ENCODE measurements around the gene KCNE5. TPM values are rescaled to one million over a fixed set of nuclear protein-coding genes. Genes with fewer than 3 reads are reported as not detected.
"Not testable (repeated sequence)": the region's sequence is repeated elsewhere in the genome, so short reads cannot be mapped to it uniquely, and the experiment has no call there.

KCNE5 gene
- polyA plus RNA-seq, 1 donor from 2014 or later = 0.42 TPM

DNA sequence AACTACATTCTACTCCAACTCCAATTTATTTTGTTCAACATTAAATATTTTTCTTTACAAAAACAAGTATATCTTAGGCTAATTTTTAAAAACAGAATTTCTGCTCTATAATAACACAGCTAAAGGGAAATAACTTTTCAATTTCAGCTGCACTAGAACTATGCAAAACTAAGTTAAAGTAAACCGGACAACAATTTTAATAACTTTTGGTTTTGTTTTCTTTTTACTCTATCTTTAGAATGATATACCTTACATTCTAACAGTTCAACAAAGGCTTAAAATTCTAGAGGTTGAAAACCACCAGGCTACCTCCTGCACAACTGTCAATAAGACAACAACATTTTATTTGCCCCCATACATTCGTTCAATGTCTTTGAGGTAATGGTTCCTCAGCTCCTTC, 18.7 kb upstream of the KCNE5 start:
- TF ChIP-seq, protein P1, sequence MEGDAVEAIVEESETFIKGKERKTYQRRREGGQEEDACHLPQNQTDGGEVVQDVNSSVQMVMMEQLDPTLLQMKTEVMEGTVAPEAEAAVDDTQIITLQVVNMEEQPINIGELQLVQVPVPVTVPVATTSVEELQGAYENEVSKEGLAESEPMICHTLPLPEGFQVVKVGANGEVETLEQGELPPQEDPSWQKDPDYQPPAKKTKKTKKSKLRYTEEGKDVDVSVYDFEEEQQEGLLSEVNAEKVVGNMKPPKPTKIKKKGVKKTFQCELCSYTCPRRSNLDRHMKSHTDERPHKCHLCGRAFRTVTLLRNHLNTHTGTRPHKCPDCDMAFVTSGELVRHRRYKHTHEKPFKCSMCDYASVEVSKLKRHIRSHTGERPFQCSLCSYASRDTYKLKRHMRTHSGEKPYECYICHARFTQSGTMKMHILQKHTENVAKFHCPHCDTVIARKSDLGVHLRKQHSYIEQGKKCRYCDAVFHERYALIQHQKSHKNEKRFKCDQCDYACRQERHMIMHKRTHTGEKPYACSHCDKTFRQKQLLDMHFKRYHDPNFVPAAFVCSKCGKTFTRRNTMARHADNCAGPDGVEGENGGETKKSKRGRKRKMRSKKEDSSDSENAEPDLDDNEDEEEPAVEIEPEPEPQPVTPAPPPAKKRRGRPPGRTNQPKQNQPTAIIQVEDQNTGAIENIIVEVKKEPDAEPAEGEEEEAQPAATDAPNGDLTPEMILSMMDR (IDR thresholded peaks at IDR 0.05; ENCODE audit: poor library complexity, severe bottlenecking) = no peak
- TF ChIP-seq EZH2 (IDR thresholded peaks at IDR 0.05; ENCODE audit: borderline replicate concordance, insufficient read depth, low read length, poor library complexity, severe bottlenecking) (no peak), TAF1 (IDR thresholded peaks at IDR 0.05; ENCODE audit: low read depth) (no peak), POLR2AphosphoS5 (IDR thresholded peaks at IDR 0.05) (no peak), MXI1 (conservative IDR thresholded peaks at IDR 0.05; ENCODE audit: poor library complexity, severe bottlenecking) (no peak), SMC3 (conservative IDR thresholded peaks at IDR 0.05; ENCODE audit: poor library complexity) (no peak), EP300 (conservative IDR thresholded peaks at IDR 0.05; ENCODE audit: poor library complexity, severe bottlenecking) (no peak), RAD21 (conservative IDR thresholded peaks at IDR 0.05) (no peak)
- TF ChIP-seq, protein P2, sequence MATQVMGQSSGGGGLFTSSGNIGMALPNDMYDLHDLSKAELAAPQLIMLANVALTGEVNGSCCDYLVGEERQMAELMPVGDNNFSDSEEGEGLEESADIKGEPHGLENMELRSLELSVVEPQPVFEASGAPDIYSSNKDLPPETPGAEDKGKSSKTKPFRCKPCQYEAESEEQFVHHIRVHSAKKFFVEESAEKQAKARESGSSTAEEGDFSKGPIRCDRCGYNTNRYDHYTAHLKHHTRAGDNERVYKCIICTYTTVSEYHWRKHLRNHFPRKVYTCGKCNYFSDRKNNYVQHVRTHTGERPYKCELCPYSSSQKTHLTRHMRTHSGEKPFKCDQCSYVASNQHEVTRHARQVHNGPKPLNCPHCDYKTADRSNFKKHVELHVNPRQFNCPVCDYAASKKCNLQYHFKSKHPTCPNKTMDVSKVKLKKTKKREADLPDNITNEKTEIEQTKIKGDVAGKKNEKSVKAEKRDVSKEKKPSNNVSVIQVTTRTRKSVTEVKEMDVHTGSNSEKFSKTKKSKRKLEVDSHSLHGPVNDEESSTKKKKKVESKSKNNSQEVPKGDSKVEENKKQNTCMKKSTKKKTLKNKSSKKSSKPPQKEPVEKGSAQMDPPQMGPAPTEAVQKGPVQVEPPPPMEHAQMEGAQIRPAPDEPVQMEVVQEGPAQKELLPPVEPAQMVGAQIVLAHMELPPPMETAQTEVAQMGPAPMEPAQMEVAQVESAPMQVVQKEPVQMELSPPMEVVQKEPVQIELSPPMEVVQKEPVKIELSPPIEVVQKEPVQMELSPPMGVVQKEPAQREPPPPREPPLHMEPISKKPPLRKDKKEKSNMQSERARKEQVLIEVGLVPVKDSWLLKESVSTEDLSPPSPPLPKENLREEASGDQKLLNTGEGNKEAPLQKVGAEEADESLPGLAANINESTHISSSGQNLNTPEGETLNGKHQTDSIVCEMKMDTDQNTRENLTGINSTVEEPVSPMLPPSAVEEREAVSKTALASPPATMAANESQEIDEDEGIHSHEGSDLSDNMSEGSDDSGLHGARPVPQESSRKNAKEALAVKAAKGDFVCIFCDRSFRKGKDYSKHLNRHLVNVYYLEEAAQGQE (IDR thresholded peaks at IDR 0.05; ENCODE audit: borderline replicate concordance) = no peak
- no peaks in the 10 kb centered on the region for H3K36me3 ChIP-seq (ENCODE audit: insufficient read depth, low read length)
- no peaks in the 10 kb centered on the region for H3K79me2 ChIP-seq (replicated peaks; ENCODE audit: insufficient read depth, low read length)
- H3K4me2 ChIP-seq (ENCODE audit: low read length) = no peak overlapping the region
- no peak overlapping the region for H3K27ac ChIP-seq (ENCODE audit: low read length)
- no peak overlapping the region for H3K4me3 ChIP-seq (ENCODE audit: low read length)
- no peaks in the 10 kb centered on the region for H3K27me3 ChIP-seq (ENCODE audit: insufficient read depth, low read depth, low read length)
- H2AFZ ChIP-seq (ENCODE audit: low read depth, low read length) = no peak overlapping the region
- H3F3A ChIP-seq (ENCODE audit: insufficient read depth, low read length, poor library complexity, severe bottlenecking) = no peaks in the 10 kb centered on the region
- no peaks in the 10 kb centered on the region for H4K20me1 ChIP-seq (ENCODE audit: insufficient read depth)
- no peaks in the 10 kb centered on the region for H3K9me2 ChIP-seq (ENCODE audit: insufficient read depth, low read length)
- no peak overlapping the region for H3K9ac ChIP-seq (ENCODE audit: low read length)
- H3K9me3 ChIP-seq (ENCODE audit: low read length) = no peaks in the 10 kb centered on the region

DNA sequence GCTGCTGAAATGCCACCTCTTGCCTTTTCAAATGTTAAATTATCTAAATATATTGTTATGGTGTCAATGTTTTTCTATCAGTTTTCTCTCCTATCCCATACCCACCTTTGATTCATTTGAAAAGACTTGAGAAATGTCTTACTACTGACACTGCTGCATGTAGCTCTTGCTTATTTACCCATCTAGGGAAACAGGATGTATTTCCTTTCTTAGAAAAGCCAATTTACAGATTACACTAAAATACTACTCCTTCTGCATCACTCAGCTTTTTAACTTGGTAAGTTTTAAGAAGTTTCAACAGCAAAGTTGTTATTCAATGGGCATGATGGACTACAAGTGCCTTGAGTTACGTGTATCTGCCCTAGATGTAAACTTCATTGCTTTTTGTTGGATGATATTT, 13.2 kb upstream of the KCNE5 start:
- Histone ChIP-seq H3K79me2 (replicated peaks; ENCODE audit: insufficient read depth, low read length) (no peaks in the 10 kb centered on the region), H3K36me3 (ENCODE audit: insufficient read depth, low read length) (no peaks in the 10 kb centered on the region), H3K9me3 (ENCODE audit: low read length) (no peaks in the 10 kb centered on the region), H3K4me2 (ENCODE audit: low read length) (no peak overlapping the region), H2AFZ (ENCODE audit: low read depth, low read length) (no peak overlapping the region), H3K27me3 (ENCODE audit: insufficient read depth, low read depth, low read length) (no peaks in the 10 kb centered on the region), H3F3A (ENCODE audit: insufficient read depth, low read length, poor library complexity, severe bottlenecking) (no peaks in the 10 kb centered on the region), H4K20me1 (ENCODE audit: insufficient read depth) (no peaks in the 10 kb centered on the region), H3K9me2 (ENCODE audit: insufficient read depth, low read length) (no peaks in the 10 kb centered on the region), H3K27ac (ENCODE audit: low read length) (no peak overlapping the region), H3K9ac (ENCODE audit: low read length) (no peak overlapping the region), H3K4me3 (ENCODE audit: low read length) (no peak overlapping the region)
- TF ChIP-seq EZH2 (IDR thresholded peaks at IDR 0.05; ENCODE audit: borderline replicate concordance, insufficient read depth, low read length, poor library complexity, severe bottlenecking) (no peak), SMC3 (conservative IDR thresholded peaks at IDR 0.05; ENCODE audit: poor library complexity) (no peak)

DNA sequence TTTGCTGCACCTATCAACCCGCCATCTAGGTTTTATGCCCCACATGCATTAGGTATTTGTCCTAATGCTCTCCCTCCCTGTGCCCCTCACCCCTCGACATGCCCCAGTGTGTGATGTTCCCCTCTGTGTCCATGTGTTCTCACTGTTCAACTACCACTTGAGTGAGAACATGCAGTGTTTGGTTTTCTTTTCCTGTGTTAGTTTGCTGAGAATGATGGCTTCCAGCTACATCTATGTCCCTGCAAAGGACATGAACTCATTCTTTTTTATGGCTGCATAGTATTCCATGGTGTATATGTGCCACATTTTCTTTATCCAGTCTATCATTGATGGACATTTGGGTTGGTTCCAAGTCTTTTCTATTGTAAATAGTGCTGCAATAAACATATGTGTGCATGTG, 12.5 kb upstream of the KCNE5 start:
- not testable (repeated sequence) for H3F3A ChIP-seq (ENCODE audit: insufficient read depth, low read length, poor library complexity, severe bottlenecking); H3K9me3 ChIP-seq (ENCODE audit: low read length); H3K4me3 ChIP-seq (ENCODE audit: low read length); H3K9ac ChIP-seq (ENCODE audit: low read length); H3K27me3 ChIP-seq (ENCODE audit: insufficient read depth, low read depth, low read length); H3K79me2 ChIP-seq (replicated peaks; ENCODE audit: insufficient read depth, low read length); H3K36me3 ChIP-seq (ENCODE audit: insufficient read depth, low read length); H3K27ac ChIP-seq (ENCODE audit: low read length); H3K9me2 ChIP-seq (ENCODE audit: insufficient read depth, low read length); H4K20me1 ChIP-seq (ENCODE audit: insufficient read depth); H2AFZ ChIP-seq (ENCODE audit: low read depth, low read length); H3K4me2 ChIP-seq (ENCODE audit: low read length)

Data from neural cell (in vitro differentiated cells).